Natural killer cell (primary cell): ENCODE data around the gene DNM1. TPM values are rescaled to one million over a fixed set of nuclear protein-coding genes. Genes with fewer than 3 reads are reported as not detected.
A peak's percentile ranks its signal among the peaks of the same experiment; 100 is the strongest.

ENCODE experiments used
- ATAC-seq, 3 donors: fragments of 150-1000 bp in 2 of 3; fragments of 200-7000 bp in 1 of 3; cut with Tn5 transposase; 1 replicate in 1 of 3; 2 replicates in 2 of 3; pipeline ENCODE4 v1.10.0; 2021; ENCODE audit warnings: mild to moderate bottlenecking in 2 of 3, moderate library complexity in 2 of 3
- DNase-seq, 2 donors: peaks; one replicate each; pipeline versions ENCODE4 v3.0.0 to v3.0.0-alpha.2; 2013 to 2021; ENCODE audit warnings: mixed read lengths in 1 of 2
- H3K27ac ChIP-seq: one replicate; pipeline ENCODE4 v1.5.1; 2013; ENCODE audit warnings: mild to moderate bottlenecking, low read length
- H3K27me3 ChIP-seq: one replicate; pipeline ENCODE4 v1.6.1; 2013; ENCODE audit warnings: low read length; ENCODE audit not compliant: control insufficient read depth, insufficient read depth
- H3K36me3 ChIP-seq: one replicate; pipeline ENCODE4 v1.6.1; 2013; ENCODE audit warnings: low read length; ENCODE audit not compliant: control insufficient read depth, insufficient read depth
- H3K4me1 ChIP-seq: one replicate; pipeline ENCODE4 v1.6.1; 2013; ENCODE audit warnings: low read length; ENCODE audit not compliant: control insufficient read depth, insufficient read depth
- H3K4me3 ChIP-seq: one replicate; pipeline ENCODE4 v1.5.1; 2013; ENCODE audit warnings: low read length
- H3K9me3 ChIP-seq: one replicate; pipeline ENCODE4 v1.6.1; 2013; ENCODE audit warnings: low read length; ENCODE audit not compliant: control insufficient read depth, insufficient read depth
- H3K27ac Mint-ChIP-seq, 2 donors: one replicate each; pipeline ENCODE4 v1.8.0; 2022; ENCODE audit warnings: mild to moderate bottlenecking in 2 of 2, mixed read lengths in 2 of 2, moderate library complexity in 1 of 2
- H3K27me3 Mint-ChIP-seq, 2 donors: one replicate each; pipeline ENCODE4 v1.8.0; 2022; ENCODE audit warnings: low read depth in 2 of 2, mixed read lengths in 2 of 2
- H3K36me3 Mint-ChIP-seq: one replicate; pipeline ENCODE4 v1.8.0; 2022; ENCODE audit warnings: mixed read lengths
- H3K4me1 Mint-ChIP-seq, 2 donors: one replicate each; pipeline ENCODE4 v1.8.0; 2022; ENCODE audit warnings: mixed read lengths in 2 of 2
- H3K4me3 Mint-ChIP-seq: one replicate; pipeline ENCODE4 v1.8.0; 2022; ENCODE audit warnings: mild to moderate bottlenecking, moderate library complexity, mixed read lengths
- H3K9me3 Mint-ChIP-seq, 2 donors: one replicate each; pipeline ENCODE4 v1.8.0; 2022; ENCODE audit warnings: mixed read lengths in 2 of 2
- WGBS: methylation state at CpG from one replicate; pipeline ENCODE4 v1.1.7; 2013; ENCODE audit warnings: missing lambda C conversion rate; ENCODE audit not compliant: insufficient coverage; 5-methylcytosine and 5-hydroxymethylcytosine counted together
- intact Hi-C: fragments of 100-400 bp; cut with micrococcal nuclease; formaldehyde crosslinking; loops from one replicate; pipeline ENCODE4 v1.14.2; 2022
- total RNA-seq, 4 donors: library from RNA; stranded (reverse); fragments of 120-200 nt in 1 of 4; gene quantifications; one replicate each; pipeline versions ENCODE4 v1.2.3 to v1.2.4, GENCODE V29; 2013 to 2022
- TF ChIP-seq, protein P1 (sequence below): fragments of 200-600 bp; IDR thresholded peaks from one replicate; pipeline ENCODE4 v1.8.0; 2022; ENCODE audit warnings: antibody characterized with exemption

DNM1 gene
- 1 to 10 TPM; 1.4 to 8.1 (median 2.6) TPM for total RNA-seq
- 0.90 TPM for total RNA-seq (2013)

- TF ChIP-seq, protein P1, sequence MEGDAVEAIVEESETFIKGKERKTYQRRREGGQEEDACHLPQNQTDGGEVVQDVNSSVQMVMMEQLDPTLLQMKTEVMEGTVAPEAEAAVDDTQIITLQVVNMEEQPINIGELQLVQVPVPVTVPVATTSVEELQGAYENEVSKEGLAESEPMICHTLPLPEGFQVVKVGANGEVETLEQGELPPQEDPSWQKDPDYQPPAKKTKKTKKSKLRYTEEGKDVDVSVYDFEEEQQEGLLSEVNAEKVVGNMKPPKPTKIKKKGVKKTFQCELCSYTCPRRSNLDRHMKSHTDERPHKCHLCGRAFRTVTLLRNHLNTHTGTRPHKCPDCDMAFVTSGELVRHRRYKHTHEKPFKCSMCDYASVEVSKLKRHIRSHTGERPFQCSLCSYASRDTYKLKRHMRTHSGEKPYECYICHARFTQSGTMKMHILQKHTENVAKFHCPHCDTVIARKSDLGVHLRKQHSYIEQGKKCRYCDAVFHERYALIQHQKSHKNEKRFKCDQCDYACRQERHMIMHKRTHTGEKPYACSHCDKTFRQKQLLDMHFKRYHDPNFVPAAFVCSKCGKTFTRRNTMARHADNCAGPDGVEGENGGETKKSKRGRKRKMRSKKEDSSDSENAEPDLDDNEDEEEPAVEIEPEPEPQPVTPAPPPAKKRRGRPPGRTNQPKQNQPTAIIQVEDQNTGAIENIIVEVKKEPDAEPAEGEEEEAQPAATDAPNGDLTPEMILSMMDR, result peak; percentile 92
- under 1% methylated on average over 72 of the region's 72 CpGs for WGBS
- ATAC-seq, result peak; percentile 98 to 99 (median 99)
- Histone ChIP-seq H3K4me1 (peaks cover 13% of the 10 kb centered on the region), H3K4me3 (peak within 1 kb of the TSS; percentile 28), H3K27ac (no peak within 1 kb of the TSS), H3K36me3 (no peaks in the 10 kb centered on the region), H3K9me3 (no peaks in the 10 kb centered on the region), H3K27me3 (peaks cover 13% of the 10 kb centered on the region)
- intact Hi-C loops, result loop anchor here (1.0 kb wide), 1 partner anchor 12 kb away; the partner anchor contains the start of gene CIZ1
- Mint-ChIP-seq H3K36me3 (no peaks in the 10 kb centered on the region), H3K9me3 (no peaks in the 10 kb centered on the region), H3K27me3 (peaks cover 15 to 22% of the 10 kb centered on the region in 2 donors), H3K27ac (peak within 1 kb of the TSS in 1 of 2 donors; percentile 39), H3K4me3 (peak within 1 kb of the TSS; percentile 73), H3K4me1 (peaks cover 5 to 8% of the 10 kb centered on the region in 2 donors)
- DNase-seq, result peak; percentile 75 to 91
Measured at GRCh38 chr9:128203024-128203706, at the start of gene DNM1. Gene DNM1, plus strand, starts transcription at chr9:128203379. Its CDS starts 92 bp downstream, at chr9:128203471.

GRCh38 chr9:128153947-128154695 is 49.1 kb upstream of the DNM1 start:
- no peaks in the 10 kb centered on the region for H3K36me3 ChIP-seq
- H3K27ac ChIP-seq, result no peak overlapping the region
- WGBS, result 93% methylated on average over 12 of the region's 13 CpGs
- H3K27ac Mint-ChIP-seq, result no peak overlapping the region
- H3K36me3 Mint-ChIP-seq, result no peaks in the 10 kb centered on the region
- no peaks in the 10 kb centered on the region for H3K27me3 Mint-ChIP-seq
- H3K4me3 Mint-ChIP-seq, result no peak overlapping the region
- H3K4me1 Mint-ChIP-seq, result peaks cover 0 to 7% of the 10 kb centered on the region in 2 donors
- no peak overlapping the region for H3K4me3 ChIP-seq
- intact Hi-C loops, result no loop called here
- no peak for DNase-seq
- peaks cover under 1% of the 10 kb centered on the region for H3K4me1 ChIP-seq
- no peak for ATAC-seq
- TF ChIP-seq, protein P1, result no peak
- no peaks in the 10 kb centered on the region for H3K9me3 Mint-ChIP-seq
- no peaks in the 10 kb centered on the region for H3K9me3 ChIP-seq
- no peaks in the 10 kb centered on the region for H3K27me3 ChIP-seq

GRCh38 chr9:128155736-128156500 is 47.3 kb upstream of the DNM1 start:
- ATAC-seq (no peak), DNase-seq (no peak)
- no peak overlapping the region for H3K4me3 ChIP-seq
- H3K4me3 Mint-ChIP-seq, result no peak overlapping the region
- H3K9me3 ChIP-seq, result no peaks in the 10 kb centered on the region
- peaks cover 4 to 10% of the 10 kb centered on the region in 2 donors for H3K4me1 Mint-ChIP-seq
- no peak overlapping the region for H3K27ac Mint-ChIP-seq
- H3K27ac ChIP-seq, result no peak overlapping the region
- no peaks in the 10 kb centered on the region for H3K36me3 ChIP-seq
- TF ChIP-seq, protein P1, result no peak
- WGBS, result 90% methylated on average over 7 of the region's 7 CpGs
- no peaks in the 10 kb centered on the region for H3K27me3 Mint-ChIP-seq
- no peaks in the 10 kb centered on the region for H3K9me3 Mint-ChIP-seq
- no peaks in the 10 kb centered on the region for H3K27me3 ChIP-seq
- intact Hi-C loops, result no loop called here
- peaks cover 14% of the 10 kb centered on the region for H3K4me1 ChIP-seq
- no peaks in the 10 kb centered on the region for H3K36me3 Mint-ChIP-seq
